Thyroid gland (tissue), 4 donors: ENCODE data around the gene RIT2.

ENCODE experiments used
- POLR2A ChIP-seq, 2 donors: fragments of 450-650 bp; IDR thresholded peaks; one replicate each; pipeline ENCODE4 v1.6.1; 2017; ENCODE audit warnings: antibody characterized with exemption in 2 of 2, mild to moderate bottlenecking in 2 of 2, moderate library complexity in 1 of 2
- TF ChIP-seq, protein P1 (sequence below), 6 experiments: fragments of 200-600 bp in 3 of 6; fragments of 450-650 bp in 3 of 6; sonication (generic) in 3 of 6; IDR thresholded peaks; one replicate each; pipeline ENCODE4 v1.5.1; 2016 to 2019; ENCODE audit warnings: antibody characterized with exemption in 6 of 6, mild to moderate bottlenecking in 2 of 6, inconsistent platforms in 1 of 6, moderate library complexity in 1 of 6

DNA sequence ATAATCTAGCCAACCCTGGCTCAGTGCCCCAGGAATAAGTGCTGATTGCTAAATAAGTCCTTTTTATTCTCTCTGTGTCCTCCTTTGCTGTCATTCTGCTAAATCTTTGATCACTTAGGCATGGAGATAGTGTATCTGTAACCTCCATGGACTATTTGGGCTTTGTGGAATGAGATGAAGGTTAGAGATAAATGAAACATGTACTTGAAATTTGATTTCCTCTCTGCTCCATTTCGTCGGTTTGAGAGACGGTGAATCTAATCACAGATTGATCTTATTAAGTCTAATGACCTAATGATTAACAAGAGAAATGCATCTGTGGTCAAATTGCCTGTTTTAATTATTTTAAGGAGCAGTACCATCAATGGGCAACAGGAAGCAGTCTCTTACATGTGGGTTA, 159.2 kb downstream of the RIT2 start:
- TF ChIP-seq, protein P1, sequence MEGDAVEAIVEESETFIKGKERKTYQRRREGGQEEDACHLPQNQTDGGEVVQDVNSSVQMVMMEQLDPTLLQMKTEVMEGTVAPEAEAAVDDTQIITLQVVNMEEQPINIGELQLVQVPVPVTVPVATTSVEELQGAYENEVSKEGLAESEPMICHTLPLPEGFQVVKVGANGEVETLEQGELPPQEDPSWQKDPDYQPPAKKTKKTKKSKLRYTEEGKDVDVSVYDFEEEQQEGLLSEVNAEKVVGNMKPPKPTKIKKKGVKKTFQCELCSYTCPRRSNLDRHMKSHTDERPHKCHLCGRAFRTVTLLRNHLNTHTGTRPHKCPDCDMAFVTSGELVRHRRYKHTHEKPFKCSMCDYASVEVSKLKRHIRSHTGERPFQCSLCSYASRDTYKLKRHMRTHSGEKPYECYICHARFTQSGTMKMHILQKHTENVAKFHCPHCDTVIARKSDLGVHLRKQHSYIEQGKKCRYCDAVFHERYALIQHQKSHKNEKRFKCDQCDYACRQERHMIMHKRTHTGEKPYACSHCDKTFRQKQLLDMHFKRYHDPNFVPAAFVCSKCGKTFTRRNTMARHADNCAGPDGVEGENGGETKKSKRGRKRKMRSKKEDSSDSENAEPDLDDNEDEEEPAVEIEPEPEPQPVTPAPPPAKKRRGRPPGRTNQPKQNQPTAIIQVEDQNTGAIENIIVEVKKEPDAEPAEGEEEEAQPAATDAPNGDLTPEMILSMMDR (IDR thresholded peaks at IDR 0.05): no peak
- TF ChIP-seq POLR2A (IDR thresholded peaks at IDR 0.05): no peak
